Mesothelial cell of epicardium (in vitro differentiated cells): Measurements from ENCODE around the gene MSANTD1. TPM values are rescaled to one million over a fixed set of nuclear protein-coding genes. Genes with fewer than 3 reads are reported as not detected.

Source experiments
- DNase-seq, 2 experiments: peaks; one replicate each; pipeline ENCODE4 v3.0.0; 2021; ENCODE audit warnings: low spot score in 2 of 2; ENCODE audit not compliant: unreplicated experiment in 2 of 2
- H3K27ac Mint-ChIP-seq: 2 replicates; pipeline ENCODE4 v1.8.0; 2021; ENCODE audit warnings: mixed read lengths
- H3K27me3 Mint-ChIP-seq: 2 replicates; pipeline ENCODE4 v1.8.0; 2021; ENCODE audit warnings: low read depth, mixed read lengths
- H3K36me3 Mint-ChIP-seq: 2 replicates; pipeline ENCODE4 v1.8.0; 2021; ENCODE audit warnings: mixed read lengths
- H3K4me1 Mint-ChIP-seq: 2 replicates; pipeline ENCODE4 v1.8.0; 2021; ENCODE audit warnings: mixed read lengths
- H3K4me3 Mint-ChIP-seq: 2 replicates; pipeline ENCODE4 v1.8.0; 2021; ENCODE audit warnings: mild to moderate bottlenecking, moderate library complexity, mixed read lengths
- H3K9me3 Mint-ChIP-seq: 2 replicates; pipeline ENCODE4 v1.8.0; 2021; ENCODE audit warnings: mixed read lengths
- total RNA-seq: library from RNA; stranded (reverse); gene quantifications from 3 replicates; pipeline ENCODE4 v1.2.1, GENCODE V29; 2021
- TF ChIP-seq, protein P1 (sequence below): fragments of 200-600 bp; sonication (generic); IDR thresholded peaks from one replicate; pipeline ENCODE4 v1.5.0; 2021; ENCODE audit warnings: antibody characterized with exemption; ENCODE audit not compliant: unreplicated experiment

MSANTD1 gene
- total RNA-seq, 1 donor from 2014 or later, result 2.6 TPM

DNA sequence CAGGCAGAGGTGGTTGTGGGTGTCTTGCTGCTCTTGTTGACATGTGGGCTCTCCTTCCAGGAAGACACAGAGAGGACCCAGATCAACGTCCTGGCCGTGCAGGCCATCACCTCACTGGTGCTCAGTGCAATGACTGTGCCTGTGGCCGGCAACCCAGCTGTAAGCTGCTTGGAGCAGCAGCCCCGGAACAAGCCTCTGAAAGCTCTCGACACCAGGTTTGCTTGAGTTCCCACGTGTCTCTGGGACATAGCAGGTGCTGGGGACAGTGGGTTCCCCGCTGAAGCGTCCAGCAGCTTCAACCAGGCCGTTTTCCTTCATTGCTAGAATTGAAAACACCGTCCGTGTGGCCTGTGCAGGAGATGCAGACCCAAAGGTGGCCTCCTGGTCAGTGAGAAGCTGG is 25.6 kb upstream of the MSANTD1 start:
- Mint-ChIP-seq H3K4me3 (no peak overlapping the region), H3K27ac (no peak overlapping the region), H3K9me3 (no peaks in the 10 kb centered on the region), H3K36me3 (peaks cover 36% of the 10 kb centered on the region), H3K27me3 (no peaks in the 10 kb centered on the region), H3K4me1 (no peaks in the 10 kb centered on the region)
- TF ChIP-seq, protein P1, sequence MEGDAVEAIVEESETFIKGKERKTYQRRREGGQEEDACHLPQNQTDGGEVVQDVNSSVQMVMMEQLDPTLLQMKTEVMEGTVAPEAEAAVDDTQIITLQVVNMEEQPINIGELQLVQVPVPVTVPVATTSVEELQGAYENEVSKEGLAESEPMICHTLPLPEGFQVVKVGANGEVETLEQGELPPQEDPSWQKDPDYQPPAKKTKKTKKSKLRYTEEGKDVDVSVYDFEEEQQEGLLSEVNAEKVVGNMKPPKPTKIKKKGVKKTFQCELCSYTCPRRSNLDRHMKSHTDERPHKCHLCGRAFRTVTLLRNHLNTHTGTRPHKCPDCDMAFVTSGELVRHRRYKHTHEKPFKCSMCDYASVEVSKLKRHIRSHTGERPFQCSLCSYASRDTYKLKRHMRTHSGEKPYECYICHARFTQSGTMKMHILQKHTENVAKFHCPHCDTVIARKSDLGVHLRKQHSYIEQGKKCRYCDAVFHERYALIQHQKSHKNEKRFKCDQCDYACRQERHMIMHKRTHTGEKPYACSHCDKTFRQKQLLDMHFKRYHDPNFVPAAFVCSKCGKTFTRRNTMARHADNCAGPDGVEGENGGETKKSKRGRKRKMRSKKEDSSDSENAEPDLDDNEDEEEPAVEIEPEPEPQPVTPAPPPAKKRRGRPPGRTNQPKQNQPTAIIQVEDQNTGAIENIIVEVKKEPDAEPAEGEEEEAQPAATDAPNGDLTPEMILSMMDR, result no peak
- DNase-seq, result no peak

DNA sequence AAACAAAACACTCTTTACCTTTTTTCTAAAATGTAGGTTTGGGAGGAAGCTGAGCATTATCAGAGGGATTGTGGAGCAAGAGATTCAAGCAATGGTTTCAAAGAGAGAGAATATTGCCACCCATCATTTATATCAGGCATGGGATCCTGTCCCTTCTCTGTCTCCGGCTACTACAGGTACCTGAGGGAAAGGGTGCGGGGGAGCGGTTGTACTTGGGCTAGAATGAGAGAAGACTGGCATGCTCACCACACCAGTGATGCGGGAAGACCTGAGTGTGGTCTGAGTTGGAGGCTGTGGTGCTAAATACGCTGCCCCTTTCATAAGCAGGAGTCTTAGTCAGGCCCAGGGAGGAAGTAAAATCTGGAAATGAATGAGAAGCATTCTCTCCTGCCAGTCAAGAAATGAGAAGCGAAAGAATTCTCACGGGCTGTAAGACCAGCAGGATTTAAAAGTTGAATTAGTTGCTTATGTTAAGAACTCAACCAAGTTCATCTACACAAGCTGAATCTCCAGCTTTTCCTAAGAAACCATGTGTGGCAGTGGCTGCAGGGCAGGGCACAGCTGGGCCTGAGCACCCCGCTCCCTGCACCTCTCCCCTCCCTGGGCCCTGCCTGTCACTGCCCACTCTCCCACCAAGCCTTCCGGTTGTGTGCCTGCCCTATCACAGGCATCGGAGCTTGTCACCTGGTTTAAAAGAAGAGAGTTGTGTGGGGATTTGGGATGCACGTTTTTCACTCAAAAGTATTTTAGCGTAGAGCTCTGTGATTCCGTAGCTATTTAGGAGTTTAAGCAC is 24.8 kb upstream of the MSANTD1 start:
- Mint-ChIP-seq H3K36me3 (peaks cover 36% of the 10 kb centered on the region), H3K27me3 (no peaks in the 10 kb centered on the region), H3K9me3 (no peaks in the 10 kb centered on the region), H3K27ac (no peak overlapping the region), H3K4me3 (no peak overlapping the region), H3K4me1 (no peaks in the 10 kb centered on the region)
- TF ChIP-seq, protein P1, result no peak
- DNase-seq, result no peak

DNA sequence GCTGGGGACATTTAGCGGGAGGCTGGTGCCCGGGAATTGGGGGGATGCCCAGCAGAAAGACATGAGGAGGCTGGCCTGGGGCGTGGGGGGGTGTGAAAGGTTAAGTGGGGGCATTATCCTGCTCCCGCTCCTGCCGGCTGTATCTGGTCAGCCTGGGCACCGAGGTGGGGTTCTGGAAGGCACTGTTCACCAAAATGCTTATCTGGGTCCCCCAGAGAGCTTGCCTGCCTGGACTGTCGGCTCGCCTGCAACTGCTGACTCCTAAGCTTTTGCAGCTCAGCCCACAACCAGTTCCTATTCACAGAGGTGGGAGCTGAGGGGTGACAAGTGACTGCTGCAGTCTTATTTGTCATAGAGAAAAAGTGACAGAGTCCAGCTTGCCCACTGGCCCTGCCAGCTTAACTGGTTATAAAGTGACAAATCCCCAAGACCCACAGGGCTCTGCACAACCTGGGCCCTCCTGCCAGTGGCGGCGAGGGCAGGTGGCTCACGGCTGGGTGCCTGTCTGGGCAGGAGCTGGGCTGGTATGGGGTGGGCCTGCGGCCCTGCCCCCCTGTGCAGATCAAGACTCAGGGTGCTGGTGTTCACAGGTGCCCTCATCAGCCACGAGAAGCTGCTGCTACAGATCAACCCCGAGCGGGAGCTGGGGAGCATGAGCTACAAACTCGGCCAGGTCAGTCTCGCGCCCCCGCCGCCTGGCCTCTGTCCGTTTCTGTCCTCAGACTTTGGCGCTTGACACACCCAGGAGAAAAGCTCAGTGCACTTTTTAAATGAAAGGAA is 23.7 kb upstream of the MSANTD1 start:
- no peaks in the 10 kb centered on the region for H3K27me3 Mint-ChIP-seq
- no peaks in the 10 kb centered on the region for H3K9me3 Mint-ChIP-seq

DNA sequence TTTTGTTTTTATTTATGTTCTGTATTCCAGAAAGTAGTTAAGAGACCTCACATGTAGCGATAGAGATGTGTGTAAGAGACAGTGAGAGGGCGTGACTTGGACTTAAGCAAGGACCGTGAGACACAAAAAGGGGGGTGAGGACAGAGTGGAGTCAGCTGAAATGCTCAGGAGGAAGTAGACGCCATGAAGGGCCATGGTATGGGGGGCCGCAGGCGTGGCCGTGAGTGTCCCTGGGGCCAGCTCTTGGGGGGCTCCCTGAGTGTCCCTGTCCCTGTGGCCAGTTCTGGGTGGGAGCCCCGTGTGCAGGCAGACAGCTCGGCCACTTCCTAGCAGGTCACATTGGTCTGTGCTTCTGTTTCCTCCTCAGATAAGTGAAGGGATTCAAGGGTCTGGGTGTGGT is 23.0 kb upstream of the MSANTD1 start:
- Mint-ChIP-seq H3K27me3 (no peaks in the 10 kb centered on the region), H3K27ac (no peak overlapping the region), H3K36me3 (peaks cover 48% of the 10 kb centered on the region), H3K9me3 (no peaks in the 10 kb centered on the region), H3K4me3 (no peak overlapping the region), H3K4me1 (no peaks in the 10 kb centered on the region)
- DNase-seq, result no peak
- TF ChIP-seq, protein P1, result no peak

More for the DNA sequence above, 23.7 kb upstream of the MSANTD1 start:
- DNase-seq, result no peak
- no peak overlapping the region for H3K27ac Mint-ChIP-seq
- TF ChIP-seq, protein P1, result no peak
- no peaks in the 10 kb centered on the region for H3K4me1 Mint-ChIP-seq
- H3K4me3 Mint-ChIP-seq, result no peak overlapping the region
- H3K36me3 Mint-ChIP-seq, result peaks cover 41% of the 10 kb centered on the region

DNA sequence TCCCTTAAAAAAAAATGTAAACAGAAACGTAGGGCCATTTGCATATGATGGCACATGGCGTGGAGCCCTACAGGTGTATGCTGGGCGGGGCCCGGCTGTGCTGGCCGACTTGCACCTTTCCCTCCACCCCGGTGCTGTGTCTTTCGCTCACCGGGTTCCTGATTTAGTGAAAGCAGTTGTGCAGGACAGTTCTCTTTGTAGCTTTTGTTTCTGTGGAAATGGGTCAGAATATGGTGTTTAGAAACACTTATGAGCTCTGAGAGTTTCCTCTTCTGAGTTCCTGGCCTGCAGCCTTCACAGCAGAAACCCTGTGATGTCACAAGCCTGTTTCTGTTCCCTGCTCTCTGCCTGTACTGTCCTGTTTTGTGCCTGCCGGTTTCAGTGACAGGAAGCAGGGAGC is 22.5 kb upstream of the MSANTD1 start:
- H3K9me3 Mint-ChIP-seq, result no peaks in the 10 kb centered on the region
- no peak overlapping the region for H3K4me3 Mint-ChIP-seq
- peaks cover 47% of the 10 kb centered on the region for H3K36me3 Mint-ChIP-seq
- DNase-seq, result no peak
- TF ChIP-seq, protein P1, result no peak
- no peaks in the 10 kb centered on the region for H3K4me1 Mint-ChIP-seq
- no peak overlapping the region for H3K27ac Mint-ChIP-seq
- no peaks in the 10 kb centered on the region for H3K27me3 Mint-ChIP-seq
